IPS-NIHi7 (cell line): ENCODE results near the gene BRD9.
"Not testable (repeated sequence)": the region's sequence is repeated elsewhere in the genome, so short reads cannot be mapped to it uniquely, and the experiment has no call there.

Experiments
- DNase-seq: peaks from one replicate; pipeline ENCODE4 v3.0.0; 2012; ENCODE audit warnings: mixed read lengths; ENCODE audit errors: extremely low spot score

Gene BRD9

GRCh38 chr5:845031-845675 is 47.4 kb downstream of the BRD9 start:
- not testable (repeated sequence) for DNase-seq

- DNase-seq: not testable (repeated sequence)
Measured at GRCh38 chr5:844426-844825, 48.2 kb downstream of the BRD9 start.

GRCh38 chr5:843926-844325 is 48.7 kb downstream of the BRD9 start:
- not testable (repeated sequence) for DNase-seq

GRCh38 chr5:843371-843770 is 49.2 kb downstream of the BRD9 start:
- DNase-seq: not testable (repeated sequence)

GRCh38 chr5:842402-843221 is 50.0 kb downstream of the BRD9 start:
- not testable (repeated sequence) for DNase-seq

- DNase-seq: not testable (repeated sequence)
Measured at GRCh38 chr5:841531-842401, 50.8 kb downstream of the BRD9 start.

GRCh38 chr5:840974-841435 is 51.6 kb downstream of the BRD9 start:
- not testable (repeated sequence) for DNase-seq

GRCh38 chr5:840118-840973 is 52.3 kb downstream of the BRD9 start:
- DNase-seq: not testable (repeated sequence)

GRCh38 chr5:838431-838851 is 54.2 kb downstream of the BRD9 start:
- DNase-seq: not testable (repeated sequence)

GRCh38 chr5:837621-838121 is 54.9 kb downstream of the BRD9 start:
- not testable (repeated sequence) for DNase-seq

- DNase-seq: not testable (repeated sequence)
Measured at GRCh38 chr5:835933-836612, 56.5 kb downstream of the BRD9 start.

- DNase-seq: not testable (repeated sequence)
Measured at GRCh38 chr5:834013-834412, 58.6 kb downstream of the BRD9 start.

GRCh38 chr5:828194-828593 is 64.4 kb downstream of the BRD9 start:
- not testable (repeated sequence) for DNase-seq

- not testable (repeated sequence) for DNase-seq
Measured at GRCh38 chr5:825544-825943, 67.1 kb downstream of the BRD9 start.

GRCh38 chr5:821504-821903 is 71.1 kb downstream of the BRD9 start:
- no peak for DNase-seq

- DNase-seq: no peak
Measured at GRCh38 chr5:820245-820644, 72.4 kb downstream of the BRD9 start.

GRCh38 chr5:819078-819477 is 73.5 kb downstream of the BRD9 start:
- DNase-seq: no peak

- DNase-seq: no peak
Measured at GRCh38 chr5:816176-816575, 76.4 kb downstream of the BRD9 start.

- DNase-seq: no peak
Measured at GRCh38 chr5:815449-815848, 77.2 kb downstream of the BRD9 start.
